ENCODE measurements around the gene ADAMTS14. TPM values are rescaled to one million over a fixed set of nuclear protein-coding genes. Genes with fewer than 3 reads are reported as not detected.

The ADAMTS14 gene
- total RNA-seq, 2 donors from 2014 or later: 0.19 to 1.0 TPM

DNA sequence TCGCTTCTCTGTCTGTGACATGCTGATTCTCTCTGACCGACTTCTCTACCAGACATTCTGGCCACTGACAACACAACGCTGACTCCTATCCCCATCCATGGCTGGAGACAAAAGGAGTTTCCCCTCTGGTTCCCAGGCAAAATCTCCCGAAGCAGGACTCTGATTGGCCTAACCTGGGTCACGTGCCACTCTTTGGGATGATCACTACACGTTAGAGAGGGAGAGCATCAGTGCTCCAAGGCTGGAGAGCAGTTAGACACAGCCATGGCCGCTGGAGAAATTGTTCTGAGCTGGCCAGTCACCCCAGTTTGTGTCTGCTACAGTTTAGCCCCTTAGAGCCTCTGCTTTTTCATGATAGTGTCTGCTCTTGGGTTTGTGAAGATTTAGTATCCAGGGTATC lies 38.9 kb downstream of the ADAMTS14 start:
- no peak for DNase-seq (ENCODE audit: low spot score)
- intact Hi-C loops (cut with DNase I): no loop called here

- intact Hi-C loops (cut with DNase I): no loop called here
- no peak for DNase-seq (ENCODE audit: low spot score)
Observed at GRCh38 chr10:70711911-70712310, 39.6 kb downstream of the ADAMTS14 start.

- no peak for DNase-seq (ENCODE audit: low spot score)
Observed at GRCh38 chr10:70714245-70714644, 41.9 kb downstream of the ADAMTS14 start.

DNA sequence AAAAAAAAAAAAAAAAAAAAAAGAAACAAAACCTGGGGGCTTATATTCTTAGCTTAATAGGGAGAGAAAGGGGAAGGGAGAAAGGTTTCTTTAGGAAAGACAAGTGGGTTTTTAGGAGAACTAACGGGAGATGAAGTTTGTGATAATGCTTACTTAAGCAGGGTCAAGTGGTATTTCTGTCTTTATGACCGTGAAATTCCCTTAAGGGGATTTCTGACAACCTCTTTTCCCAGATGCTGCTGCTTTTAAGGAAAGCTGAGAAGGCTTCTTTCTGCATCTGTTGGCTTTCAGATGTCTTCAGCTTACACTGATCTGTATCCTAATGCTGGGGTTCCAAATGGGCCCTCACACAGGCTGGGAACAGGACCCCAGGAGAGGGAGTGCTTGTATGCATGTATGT lies 42.6 kb downstream of the ADAMTS14 start:
- intact Hi-C loops (cut with DNase I): no loop called here
- DNase-seq (ENCODE audit: low spot score): no peak

More at GRCh38 chr10:70714245-70714644, 41.9 kb downstream of the ADAMTS14 start:
- intact Hi-C loops (cut with DNase I): no loop called here

DNA sequence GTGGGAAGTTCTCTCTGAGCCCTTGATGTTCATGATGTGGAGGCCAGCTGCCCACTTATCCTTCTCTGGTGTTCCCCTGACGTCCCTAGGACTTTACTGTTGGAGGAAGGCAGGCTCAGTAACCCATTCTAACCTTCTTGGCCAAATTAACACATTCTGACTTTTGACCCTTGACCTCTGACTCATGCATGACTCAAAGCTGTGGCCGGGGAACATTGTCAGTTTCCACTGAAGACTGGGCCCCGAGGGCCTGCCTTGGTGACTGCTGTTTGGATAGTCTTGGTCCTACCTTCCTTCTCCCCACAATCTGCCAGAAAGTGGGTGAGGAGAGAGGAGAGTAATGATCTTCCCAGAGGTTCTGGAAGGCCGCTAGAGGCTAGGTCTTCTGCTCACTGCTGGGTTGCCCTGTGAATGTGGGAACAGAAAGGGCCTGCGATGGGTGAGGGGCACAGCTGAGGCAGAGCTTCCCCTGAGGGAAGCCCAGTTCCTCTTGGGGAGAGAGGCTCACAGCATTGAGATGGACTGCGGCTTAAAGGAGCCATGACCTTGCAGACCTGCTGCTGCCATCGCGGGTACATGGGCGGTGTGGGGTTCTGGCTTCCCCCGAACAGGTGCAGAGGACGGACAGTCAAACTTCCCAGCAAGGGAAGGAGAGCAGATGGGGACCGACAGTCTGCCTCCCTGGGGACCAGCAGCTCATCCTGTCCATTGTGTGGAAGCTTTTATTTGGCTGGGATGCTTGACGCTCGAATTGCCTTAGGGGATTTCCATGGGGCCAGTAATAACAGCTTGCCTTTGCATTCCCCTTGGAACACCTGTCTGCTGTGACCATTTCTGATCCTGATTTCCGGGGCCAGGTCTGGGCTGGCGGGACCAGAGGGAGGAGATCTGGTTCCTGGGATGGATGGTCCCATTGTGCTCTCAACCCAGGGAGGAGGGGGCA lies 43.8 kb downstream of the ADAMTS14 start:
- no peak for DNase-seq (ENCODE audit: low spot score)
- intact Hi-C loops (cut with DNase I): no loop called here

- no peak for DNase-seq (ENCODE audit: low spot score)
- intact Hi-C loops (cut with DNase I): no loop called here
Observed at GRCh38 chr10:70722820-70723424, 50.6 kb downstream of the ADAMTS14 start.

DNA sequence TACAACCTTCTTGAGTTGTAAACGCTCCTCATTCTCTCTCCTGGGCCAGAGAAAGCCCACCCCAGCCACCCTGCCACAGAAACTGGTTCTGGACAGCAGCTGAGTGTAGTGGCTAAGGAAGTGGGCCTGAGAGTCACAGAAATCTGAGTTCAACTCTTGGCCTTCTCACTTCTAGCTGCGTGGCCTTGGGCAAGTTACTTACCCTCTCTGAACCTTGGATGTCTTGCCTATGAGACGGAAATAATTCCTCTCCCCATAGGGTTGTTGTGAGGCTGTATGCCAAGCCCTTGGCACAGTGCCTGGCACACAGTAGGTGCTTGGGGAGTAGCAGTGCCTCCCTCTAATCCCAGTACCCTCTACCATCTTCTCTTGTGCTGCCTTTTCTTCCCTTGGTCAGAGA lies 51.5 kb downstream of the ADAMTS14 start:
- intact Hi-C loops (cut with DNase I): no loop called here
- DNase-seq (ENCODE audit: low spot score): no peak

DNA sequence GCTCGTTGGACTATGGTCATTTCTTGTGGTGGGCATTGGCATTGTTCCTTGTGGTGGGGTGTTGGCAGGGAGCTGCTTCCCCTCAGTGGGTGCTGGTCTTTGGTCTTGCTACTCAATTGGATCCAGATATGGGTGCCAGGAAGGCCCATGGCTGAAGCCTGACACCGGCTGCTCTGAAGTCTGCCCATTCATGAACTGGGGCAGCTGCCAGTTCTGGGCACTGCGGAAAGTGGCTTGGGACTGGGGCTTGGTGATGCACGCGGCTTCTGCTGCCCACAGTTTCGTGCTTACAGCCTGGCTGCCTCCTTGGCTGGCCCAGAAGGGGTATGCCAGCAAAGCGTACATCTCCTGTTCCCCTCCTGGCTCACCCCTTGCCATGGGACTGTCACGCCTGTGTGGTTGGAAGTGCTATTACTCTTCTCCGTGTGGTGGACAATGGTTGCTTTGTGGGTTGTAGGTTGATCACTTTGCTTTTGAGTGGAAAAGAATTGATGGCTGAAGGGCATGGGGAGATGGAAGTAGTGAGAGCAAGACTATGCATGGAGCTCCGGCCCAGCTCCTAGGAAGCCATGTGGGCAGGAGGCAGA lies 54.7 kb downstream of the ADAMTS14 start:
- intact Hi-C loops (cut with DNase I): no loop called here
- DNase-seq (ENCODE audit: low spot score): no peak

GRCh38 chr10:70728328-70728727 lies 56.0 kb downstream of the ADAMTS14 start:
- DNase-seq (ENCODE audit: low spot score): no peak
- intact Hi-C loops (cut with DNase I): no loop called here

- no peak for DNase-seq (ENCODE audit: low spot score)
- intact Hi-C loops (cut with DNase I): no loop called here
Observed at GRCh38 chr10:70729763-70730357, 57.6 kb downstream of the ADAMTS14 start.

- intact Hi-C loops (cut with DNase I): no loop called here
- DNase-seq (ENCODE audit: low spot score): no peak
Observed at GRCh38 chr10:70730955-70731354, 58.6 kb downstream of the ADAMTS14 start.

- DNase-seq (ENCODE audit: low spot score): no peak
- intact Hi-C loops (cut with DNase I): no loop called here
Observed at GRCh38 chr10:70732569-70732968, 60.3 kb downstream of the ADAMTS14 start.

DNA sequence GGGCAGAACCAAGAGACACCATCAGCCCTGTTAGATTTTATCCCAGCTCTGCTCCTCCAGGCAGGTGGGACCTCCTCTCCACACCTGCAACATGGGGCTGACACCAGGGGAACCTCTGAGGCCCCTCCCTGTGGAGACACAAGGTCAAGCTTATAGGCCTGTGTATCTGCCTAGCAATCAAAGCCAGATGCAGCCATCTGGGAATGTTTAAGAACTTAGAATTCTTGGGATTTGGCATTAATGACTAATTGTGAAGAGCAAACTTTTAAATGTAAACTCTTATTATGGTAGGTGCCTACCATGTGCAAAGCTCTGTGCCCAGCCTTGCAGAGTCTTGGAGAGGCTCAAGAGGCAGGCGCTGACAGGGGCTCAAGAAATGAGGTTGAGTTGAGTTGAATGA lies 60.7 kb downstream of the ADAMTS14 start:
- intact Hi-C loops (cut with DNase I): no loop called here

GRCh38 chr10:70735161-70735560 lies 62.9 kb downstream of the ADAMTS14 start:
- no peak for DNase-seq (ENCODE audit: low spot score)
- intact Hi-C loops (cut with DNase I): no loop called here

More for the DNA sequence above, 60.7 kb downstream of the ADAMTS14 start:
- DNase-seq (ENCODE audit: low spot score): no peak

- intact Hi-C loops (cut with DNase I): no loop called here
- DNase-seq (ENCODE audit: low spot score): no peak
Observed at GRCh38 chr10:70736525-70736924, 64.2 kb downstream of the ADAMTS14 start.

GRCh38 chr10:70737250-70737649 lies 64.9 kb downstream of the ADAMTS14 start:
- intact Hi-C loops (cut with DNase I): no loop called here
- DNase-seq (ENCODE audit: low spot score): no peak

DNA sequence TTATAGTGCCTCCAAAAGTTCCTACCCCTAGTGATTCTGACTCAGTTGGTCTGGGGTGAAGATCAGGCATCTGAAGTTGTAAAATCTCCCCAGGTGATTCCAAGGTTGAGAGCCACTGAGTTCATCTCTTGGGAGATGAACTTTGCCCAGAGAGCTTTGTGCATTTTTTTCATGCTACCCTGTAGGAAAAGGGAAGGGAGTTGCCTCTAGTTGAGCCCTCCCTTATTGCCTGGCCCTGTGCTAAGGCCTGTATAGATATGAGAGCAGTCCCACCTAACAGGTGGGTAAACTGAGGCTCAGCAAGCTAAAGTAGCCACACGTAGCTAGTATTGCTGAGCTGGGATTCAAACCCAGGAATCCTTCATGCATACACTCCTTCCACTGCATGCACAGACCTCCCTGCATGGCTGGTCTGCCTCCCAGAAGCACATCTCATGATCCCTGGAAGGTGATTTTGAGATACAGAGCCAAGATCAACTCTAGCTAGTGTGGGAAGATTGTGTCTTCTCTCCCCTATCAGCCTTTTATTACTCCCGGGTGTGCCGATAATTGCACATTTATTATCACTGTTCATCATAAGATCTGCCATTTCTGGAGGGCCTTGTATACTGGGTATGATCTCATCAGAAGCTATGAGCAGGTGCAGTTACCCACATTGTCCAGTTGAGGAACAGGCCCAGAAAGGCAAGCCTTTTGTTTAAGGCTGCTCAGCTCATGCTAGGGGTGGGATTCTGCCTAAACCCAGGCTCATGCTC lies 65.9 kb downstream of the ADAMTS14 start:
- no peak for DNase-seq (ENCODE audit: low spot score)
- intact Hi-C loops (cut with DNase I): no loop called here

GRCh38 chr10:70738761-70739121 lies 66.4 kb downstream of the ADAMTS14 start:
- DNase-seq (ENCODE audit: low spot score): no peak
- intact Hi-C loops (cut with DNase I): no loop called here

Data from posterior vena cava (tissue), 2 donors.